NT2/D1 (cell line): Measurements from ENCODE around the gene BORCS6.

ENCODE experiments used
- SUZ12 ChIP-seq: IDR thresholded peaks from 2 replicates; pipeline ENCODE4 v1.6.1; 2011; ENCODE audit not compliant: insufficient read length, insufficient read depth; ENCODE audit errors: extremely low read depth
- YY1 ChIP-seq: IDR thresholded peaks from 2 replicates; pipeline ENCODE4 v1.6.1; 2011; ENCODE audit not compliant: insufficient read length, insufficient read depth

DNA sequence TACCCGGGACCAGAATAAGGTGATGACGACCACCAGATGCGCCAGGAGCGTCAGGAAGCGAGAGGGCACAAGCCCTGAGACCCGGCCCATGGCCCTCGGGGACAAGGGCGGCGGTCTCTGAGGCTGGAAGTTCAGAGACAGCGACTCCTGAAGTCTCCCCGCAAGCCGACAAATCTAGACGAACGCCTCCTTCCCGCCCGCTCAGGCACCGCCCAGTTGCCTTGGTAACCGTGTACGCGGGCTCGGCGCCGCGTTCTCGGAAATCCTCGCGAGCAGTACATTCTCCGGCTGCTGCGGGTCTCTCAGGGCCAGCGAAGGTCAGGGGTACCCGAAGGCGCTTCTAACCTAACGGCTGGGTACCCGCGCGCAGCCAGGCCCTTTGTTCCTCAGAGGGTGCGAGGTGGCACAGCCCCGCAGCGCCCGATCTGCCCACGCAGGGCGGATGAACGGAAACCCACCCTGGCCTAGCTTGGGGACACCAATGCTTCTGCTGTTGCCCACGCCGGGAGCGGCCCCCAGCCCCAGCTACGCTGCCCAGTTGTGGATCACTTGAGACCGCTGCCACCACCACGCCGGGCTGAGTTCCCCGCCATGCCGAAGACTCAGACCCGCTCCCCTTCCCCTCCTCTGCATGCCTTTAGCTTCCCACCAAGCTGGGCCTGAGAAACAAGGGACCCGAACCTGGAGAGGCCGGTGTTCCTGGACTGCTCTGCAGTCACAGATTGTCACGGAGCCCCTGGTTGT is 13.6 kb downstream of the BORCS6 start, which contains the start of gene TMEM107:
- TF ChIP-seq YY1 (no peak), SUZ12 (no peak)
